Effector CD4-positive, alpha-beta T cell (primary cell): ENCODE data around the gene EPHA10.
"Not testable (repeated sequence)": the region's sequence is repeated elsewhere in the genome, so short reads cannot be mapped to it uniquely, and the experiment has no call there.

Experiments used
- DNase-seq: peaks from one replicate; pipeline ENCODE4 v3.0.0-alpha.2; 2020

Gene EPHA10

GRCh38 chr1:37767488-37767887, 2.6 kb upstream of the EPHA10 start:
- DNase-seq: no peak

- no peak for DNase-seq
Observed at GRCh38 chr1:37765916-37766664, 1.2 kb upstream of the EPHA10 start.

GRCh38 chr1:37764414-37764825, 500 bp downstream of the EPHA10 start:
- DNase-seq: no peak

- no peak for DNase-seq
Observed at GRCh38 chr1:37763791-37764413, 1.0 kb downstream of the EPHA10 start.

GRCh38 chr1:37762516-37762915, 2.4 kb downstream of the EPHA10 start:
- DNase-seq: no peak

- DNase-seq: no peak
Observed at GRCh38 chr1:37761416-37762095, 3.4 kb downstream of the EPHA10 start.

- no peak for DNase-seq
Observed at GRCh38 chr1:37759451-37759850, 5.5 kb downstream of the EPHA10 start.

GRCh38 chr1:37755951-37756560, 8.9 kb downstream of the EPHA10 start:
- DNase-seq: no peak

- no peak for DNase-seq
Observed at GRCh38 chr1:37755290-37755689, 9.6 kb downstream of the EPHA10 start.

GRCh38 chr1:37753473-37754321, 11.2 kb downstream of the EPHA10 start:
- DNase-seq: no peak

- no peak for DNase-seq
Observed at GRCh38 chr1:37752583-37753471, 12.1 kb downstream of the EPHA10 start.

GRCh38 chr1:37752213-37752582, 12.7 kb downstream of the EPHA10 start:
- no peak for DNase-seq

GRCh38 chr1:37748565-37748964, 16.4 kb downstream of the EPHA10 start:
- DNase-seq: no peak

GRCh38 chr1:37746806-37747205, 18.1 kb downstream of the EPHA10 start:
- DNase-seq: no peak

- DNase-seq: no peak
Observed at GRCh38 chr1:37741662-37742061, 23.3 kb downstream of the EPHA10 start.

- DNase-seq: no peak
Observed at GRCh38 chr1:37741130-37741529, 23.8 kb downstream of the EPHA10 start.

- DNase-seq: no peak
Observed at GRCh38 chr1:37739222-37739621, 25.7 kb downstream of the EPHA10 start.

- not testable (repeated sequence) for DNase-seq
Observed at GRCh38 chr1:37738619-37739018, 26.3 kb downstream of the EPHA10 start.

GRCh38 chr1:37737975-37738374, 26.9 kb downstream of the EPHA10 start:
- DNase-seq: not testable (repeated sequence)

GRCh38 chr1:37734629-37735591, 30.0 kb downstream of the EPHA10 start:
- no peak for DNase-seq
